HG03159 (cell line): ENCODE measurements around the gene MAD1L1.

ENCODE experiments used
- ATAC-seq: cut with Tn5 transposase; IDR thresholded peaks from one replicate; pipeline ENCODE4 v1.9.1; 2021; ENCODE audit warnings: mild to moderate bottlenecking, moderate library complexity; ENCODE audit not compliant: unreplicated experiment

Gene MAD1L1

GRCh38 chr7:2107386-2108070 lies 125.2 kb downstream of the MAD1L1 start:
- no peak for ATAC-seq

GRCh38 chr7:2106924-2107323 lies 125.8 kb downstream of the MAD1L1 start:
- ATAC-seq = no peak

- ATAC-seq = no peak
Observed at GRCh38 chr7:2106440-2106839, 126.3 kb downstream of the MAD1L1 start.

- ATAC-seq = no peak
Observed at GRCh38 chr7:2105917-2106316, 126.8 kb downstream of the MAD1L1 start.

GRCh38 chr7:2105280-2105679 lies 127.5 kb downstream of the MAD1L1 start:
- no peak for ATAC-seq

- no peak for ATAC-seq
Observed at GRCh38 chr7:2104716-2105115, 128.0 kb downstream of the MAD1L1 start.

- ATAC-seq = no peak
Observed at GRCh38 chr7:2104107-2104710, 128.5 kb downstream of the MAD1L1 start.

- no peak for ATAC-seq
Observed at GRCh38 chr7:2103071-2103898, 129.5 kb downstream of the MAD1L1 start.

GRCh38 chr7:2102375-2102723 lies 130.4 kb downstream of the MAD1L1 start:
- no peak for ATAC-seq

- ATAC-seq = no peak
Observed at GRCh38 chr7:2101630-2102374, 130.9 kb downstream of the MAD1L1 start.

GRCh38 chr7:2100278-2101208 lies 132.2 kb downstream of the MAD1L1 start:
- peak; percentile 54 for ATAC-seq

- peak; percentile 35 for ATAC-seq
Observed at GRCh38 chr7:2099048-2099957, 133.4 kb downstream of the MAD1L1 start.

GRCh38 chr7:2098496-2098895 lies 134.2 kb downstream of the MAD1L1 start:
- ATAC-seq = no peak

GRCh38 chr7:2098056-2098455 lies 134.7 kb downstream of the MAD1L1 start:
- no peak for ATAC-seq

- ATAC-seq = no peak
Observed at GRCh38 chr7:2097492-2097891, 135.3 kb downstream of the MAD1L1 start.

GRCh38 chr7:2096692-2097387 lies 135.9 kb downstream of the MAD1L1 start:
- ATAC-seq = no peak

GRCh38 chr7:2095436-2095835 lies 137.3 kb downstream of the MAD1L1 start:
- no peak for ATAC-seq

GRCh38 chr7:2094454-2095045 lies 138.2 kb downstream of the MAD1L1 start:
- ATAC-seq = no peak
